ENCODE results near the gene CDH18.

Gene CDH18

GRCh38 chr5:19859020-19859419, 129.0 kb downstream of the CDH18 start:
- TF ChIP-seq, protein P1, sequence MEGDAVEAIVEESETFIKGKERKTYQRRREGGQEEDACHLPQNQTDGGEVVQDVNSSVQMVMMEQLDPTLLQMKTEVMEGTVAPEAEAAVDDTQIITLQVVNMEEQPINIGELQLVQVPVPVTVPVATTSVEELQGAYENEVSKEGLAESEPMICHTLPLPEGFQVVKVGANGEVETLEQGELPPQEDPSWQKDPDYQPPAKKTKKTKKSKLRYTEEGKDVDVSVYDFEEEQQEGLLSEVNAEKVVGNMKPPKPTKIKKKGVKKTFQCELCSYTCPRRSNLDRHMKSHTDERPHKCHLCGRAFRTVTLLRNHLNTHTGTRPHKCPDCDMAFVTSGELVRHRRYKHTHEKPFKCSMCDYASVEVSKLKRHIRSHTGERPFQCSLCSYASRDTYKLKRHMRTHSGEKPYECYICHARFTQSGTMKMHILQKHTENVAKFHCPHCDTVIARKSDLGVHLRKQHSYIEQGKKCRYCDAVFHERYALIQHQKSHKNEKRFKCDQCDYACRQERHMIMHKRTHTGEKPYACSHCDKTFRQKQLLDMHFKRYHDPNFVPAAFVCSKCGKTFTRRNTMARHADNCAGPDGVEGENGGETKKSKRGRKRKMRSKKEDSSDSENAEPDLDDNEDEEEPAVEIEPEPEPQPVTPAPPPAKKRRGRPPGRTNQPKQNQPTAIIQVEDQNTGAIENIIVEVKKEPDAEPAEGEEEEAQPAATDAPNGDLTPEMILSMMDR (IDR thresholded peaks at IDR 0.05), result no peak

DNA sequence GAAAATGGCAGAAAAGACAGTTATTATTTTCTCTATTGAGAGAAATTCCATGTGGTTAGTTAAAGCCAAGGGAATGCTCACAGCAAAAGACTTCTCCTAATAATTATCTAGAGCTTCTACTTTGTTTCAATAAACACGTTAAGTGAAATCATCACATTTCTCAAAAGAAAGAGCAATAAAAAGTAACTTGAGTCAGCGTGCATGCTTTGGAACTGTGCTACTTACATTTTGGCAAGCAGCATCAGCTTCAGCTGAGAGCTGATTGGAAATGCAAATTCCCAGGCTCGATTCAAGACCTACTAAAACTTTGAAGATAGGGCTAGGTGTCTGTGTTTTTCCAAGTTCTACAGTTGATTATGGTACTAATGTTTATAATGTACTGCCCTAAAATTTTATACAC, 132.1 kb downstream of the CDH18 start:
- TF ChIP-seq, protein P1 (IDR thresholded peaks at IDR 0.05), result no peak

- TF ChIP-seq, protein P1 (IDR thresholded peaks at IDR 0.05), result no peak
Observed at GRCh38 chr5:19855453-19855852, 132.5 kb downstream of the CDH18 start.

DNA sequence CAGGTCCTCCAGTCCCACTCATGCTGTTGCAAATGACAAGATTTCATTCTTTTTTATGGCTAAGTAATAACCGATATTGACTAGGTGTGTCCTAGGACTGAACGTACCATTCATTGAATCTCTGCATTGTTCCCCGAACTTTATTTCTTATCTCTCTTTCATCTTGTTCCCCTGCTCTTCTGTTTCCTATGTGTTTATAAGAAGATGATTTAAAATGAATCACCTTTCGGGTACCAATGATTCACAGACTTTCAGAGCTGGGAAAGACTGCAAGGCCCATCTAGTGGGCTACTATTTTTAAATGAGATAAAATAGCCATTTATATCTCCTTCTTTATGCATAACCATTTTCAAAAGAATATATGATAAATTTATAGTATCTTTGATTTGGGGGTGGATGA, 133.0 kb downstream of the CDH18 start:
- TF ChIP-seq, protein P1 (IDR thresholded peaks at IDR 0.05), result no peak

- TF ChIP-seq, protein P1 (IDR thresholded peaks at IDR 0.05), result no peak
Observed at GRCh38 chr5:19853616-19854240, 134.3 kb downstream of the CDH18 start.

GRCh38 chr5:19837536-19838174, 150.3 kb downstream of the CDH18 start:
- TF ChIP-seq, protein P1 (IDR thresholded peaks at IDR 0.05), result no peak

GRCh38 chr5:19835442-19835841, 152.6 kb downstream of the CDH18 start:
- TF ChIP-seq, protein P1 (IDR thresholded peaks at IDR 0.05), result no peak

Measured in LNCAP (cell line).